IMR-90 (cell line): Measurements from ENCODE around the gene ITGB1BP1. TPM values are rescaled to one million over a fixed set of nuclear protein-coding genes. Genes with fewer than 3 reads are reported as not detected.

Experiments used
- ATAC-seq: fragments of 200-7000 bp; cut with Tn5 transposase; 2 replicates; pipeline ENCODE4 v1.9.1; 2020; ENCODE audit warnings: low read depth, mild to moderate bottlenecking, moderate library complexity
- BruUV-seq: library from RNA; stranded (reverse); fragments of 400-500 nt; replicated peaks from 2 replicates; lab custom pipeline; 2021; lab: Mats Ljungman, UMichigan
- CTCF ChIA-PET: fragments of 300-600 bp; formaldehyde crosslinking; extraction: SDS; loops from one replicate; lab custom pipeline; 2021; ENCODE audit warnings: antibody characterized with exemption; lab: Yijun Ruan, JAX
- POLR2A ChIA-PET: fragments of 300-600 bp; sonication (Branson Sonifier 250); formaldehyde crosslinking; loops from one replicate; lab custom pipeline; 2022; ENCODE audit warnings: antibody characterized with exemption; ENCODE audit not compliant: unreplicated experiment; lab: Charles Lee
- DNase-seq: peaks from one replicate; pipeline ENCODE4 v3.0.0; 2013
- H2AFZ ChIP-seq: replicated peaks from 2 replicates; pipeline ENCODE3; 2013; ENCODE audit warnings: low read length, mild to moderate bottlenecking; ENCODE audit not compliant: poor library complexity
- H2AK5ac ChIP-seq: 2 replicates; pipeline ENCODE4 v1.6.1; 2013; ENCODE audit warnings: low read depth, low read length, inconsistent platforms
- H2AK9ac ChIP-seq: replicated peaks from 2 replicates; pipeline ENCODE3; 2013; ENCODE audit warnings: mild to moderate bottlenecking, low read depth, low read length, moderate library complexity; ENCODE audit not compliant: poor library complexity
- H2BK120ac ChIP-seq: 2 replicates; pipeline ENCODE4 v1.6.1; 2013; ENCODE audit warnings: low read depth, low read length, inconsistent platforms
- H2BK15ac ChIP-seq: 3 replicates; pipeline ENCODE4 v1.6.1; 2013; ENCODE audit warnings: low read depth, low read length, inconsistent platforms
- H2BK20ac ChIP-seq: 2 replicates; pipeline ENCODE4 v1.6.1; 2013; ENCODE audit warnings: low read depth, mild to moderate bottlenecking, inconsistent platforms, low read length, moderate library complexity
- H2BK5ac ChIP-seq: 2 replicates; pipeline ENCODE4 v1.6.1; 2013; ENCODE audit warnings: mild to moderate bottlenecking, low read depth, low read length, inconsistent platforms; ENCODE audit not compliant: poor library complexity, severe bottlenecking
- H3K14ac ChIP-seq: replicated peaks from 2 replicates; pipeline ENCODE4 v1.6.1; 2013; ENCODE audit warnings: low read depth, low read length, inconsistent platforms
- H3K18ac ChIP-seq: 2 replicates; pipeline ENCODE4 v1.6.1; 2013; ENCODE audit warnings: low read depth, low read length, control low read depth
- H3K23ac ChIP-seq: 2 replicates; pipeline ENCODE4 v1.6.1; 2013; ENCODE audit warnings: low read depth, low read length, inconsistent platforms
- H3K27ac ChIP-seq: 2 replicates; pipeline ENCODE4 v1.5.1; 2013; ENCODE audit warnings: mild to moderate bottlenecking, control low read depth, low read length; ENCODE audit not compliant: insufficient read depth
- H3K27me3 ChIP-seq: 2 replicates; pipeline ENCODE4 v1.6.1; 2013; ENCODE audit warnings: low read length; ENCODE audit not compliant: control insufficient read depth, insufficient read depth
- H3K36me3 ChIP-seq: 2 replicates; pipeline ENCODE4 v1.6.1; 2013; ENCODE audit warnings: low read length, mixed read lengths; ENCODE audit not compliant: control insufficient read depth, insufficient read depth
- H3K4ac ChIP-seq: 2 replicates; pipeline ENCODE4 v1.6.1; 2013; ENCODE audit warnings: low read depth, low read length, inconsistent platforms
- H3K4me1 ChIP-seq: 2 replicates; pipeline ENCODE4 v1.6.1; 2013; ENCODE audit warnings: low read length, mixed read lengths; ENCODE audit not compliant: control insufficient read depth, insufficient read depth
- H3K4me2 ChIP-seq: 2 replicates; pipeline ENCODE4 v1.6.1; 2013; ENCODE audit warnings: low read depth, mild to moderate bottlenecking, control low read depth, low read length, moderate library complexity
- H3K4me3 ChIP-seq: 2 replicates; pipeline ENCODE4 v1.5.1; 2013; ENCODE audit warnings: low read depth, mild to moderate bottlenecking, control low read depth, low read length, moderate library complexity; ENCODE audit not compliant: insufficient read depth
- H3K56ac ChIP-seq: 2 replicates; pipeline ENCODE4 v1.6.1; 2013; ENCODE audit warnings: low read length, inconsistent platforms; ENCODE audit not compliant: insufficient read depth; ENCODE audit errors: extremely low read depth
- H3K79me1 ChIP-seq, 2 experiments: 2 replicates each; pipeline ENCODE4 v1.6.1; 2013; ENCODE audit warnings: low read length in 2 of 2, inconsistent platforms in 1 of 2, low read depth in 1 of 2
- H3K9ac ChIP-seq: 2 replicates; pipeline ENCODE4 v1.6.1; 2013; ENCODE audit warnings: low read depth, low read length, control low read depth
- H3K9me1 ChIP-seq: 2 replicates; pipeline ENCODE4 v1.6.1; 2013; ENCODE audit warnings: low read length, inconsistent platforms; ENCODE audit not compliant: insufficient read depth
- H3K9me3 ChIP-seq: 2 replicates; pipeline ENCODE4 v1.6.1; 2013; ENCODE audit warnings: low read length; ENCODE audit not compliant: control insufficient read depth, insufficient read depth
- H4K20me1 ChIP-seq: 2 replicates; pipeline ENCODE4 v1.6.1; 2013; ENCODE audit warnings: low read length, inconsistent platforms; ENCODE audit not compliant: insufficient read depth
- H4K5ac ChIP-seq: 2 replicates; pipeline ENCODE4 v1.6.1; 2013; ENCODE audit warnings: mild to moderate bottlenecking, low read depth, low read length, control low read depth
- H4K8ac ChIP-seq, 2 experiments: 2 replicates each; pipeline ENCODE4 v1.6.1; 2013; ENCODE audit warnings: low read depth in 2 of 2, low read length in 2 of 2, control low read depth in 1 of 2, inconsistent platforms in 1 of 2
- H4K91ac ChIP-seq: 2 replicates; pipeline ENCODE4 v1.6.1; 2013; ENCODE audit warnings: low read depth, low read length, inconsistent platforms; ENCODE audit not compliant: insufficient read depth
- BHLHE40 ChIP-seq: fragments of 150-350 bp; IDR thresholded peaks from 2 replicates; pipeline ENCODE4 v1.6.1; 2016; ENCODE audit warnings: mild to moderate bottlenecking, low read depth, low read length
- CHD1 ChIP-seq: IDR thresholded peaks from 2 replicates; pipeline ENCODE4 v1.6.1; 2012; ENCODE audit warnings: low read depth, low read length, improper control_type of control experiment
- FOS ChIP-seq: fragments of 150-350 bp; IDR thresholded peaks from 2 replicates; pipeline ENCODE4 v1.6.1; 2016; ENCODE audit warnings: low read depth, low read length
- MAZ ChIP-seq: IDR thresholded peaks from 2 replicates; pipeline ENCODE4 v1.6.1; 2012; ENCODE audit warnings: low read depth, mild to moderate bottlenecking, low read length, improper control_type of control experiment, moderate library complexity, borderline replicate concordance
- MXI1 ChIP-seq: IDR thresholded peaks from 2 replicates; pipeline ENCODE4 v1.6.1; 2012; ENCODE audit warnings: low read depth, mild to moderate bottlenecking, low read length, moderate library complexity, borderline replicate concordance
- NFE2L2 ChIP-seq: fragments of 150-350 bp; IDR thresholded peaks from 2 replicates; pipeline ENCODE4 v1.6.1; 2016; ENCODE audit warnings: low read depth, mild to moderate bottlenecking, low read length
- RAD21 ChIP-seq: IDR thresholded peaks from 2 replicates; pipeline ENCODE4 v1.6.1; 2012; ENCODE audit warnings: low read length, improper control_type of control experiment
- RFX5 ChIP-seq: IDR thresholded peaks from 2 replicates; pipeline ENCODE4 v1.8.0; 2012; ENCODE audit warnings: low read depth, mild to moderate bottlenecking, low read length, moderate library complexity
- SMC3 ChIP-seq: fragments of 150-350 bp; IDR thresholded peaks from 2 replicates; pipeline ENCODE4 v1.6.1; 2016; ENCODE audit warnings: low read depth, mild to moderate bottlenecking, antibody characterized with exemption, low read length, moderate library complexity
- WGBS, 2 experiments: methylation state at CpG; one replicate each; pipeline versions ENCODE4 v1.1.5 to v1.1.7; 2013; ENCODE audit warnings: missing lambda C conversion rate in 2 of 2; ENCODE audit not compliant: insufficient read length in 1 of 2; ENCODE audit errors: extremely low coverage in 2 of 2; 5-methylcytosine and 5-hydroxymethylcytosine counted together
- dilution Hi-C: fragments of 300-500 bp; cut with HindIII; formaldehyde crosslinking; loops from one replicate; pipeline ENCODE4 v1.14.3; 2018; ENCODE audit warnings: low sequenced_read_pairs; ENCODE audit not compliant: unreplicated experiment
- in situ Hi-C: fragments of 300-500 bp; cut with MboI; formaldehyde crosslinking; loops from 3 replicates; pipeline ENCODE4 v1.14.3; 2019; ENCODE audit warnings: low sequenced_read_pairs, inconsistent platforms, mixed read lengths
- intact Hi-C: fragments of 100-400 bp; cut with micrococcal nuclease; formaldehyde crosslinking; loops from 2 replicates; pipeline ENCODE4 v1.10.0; 2022
- polyA plus RNA-seq, 3 experiments: library from polyadenylated mRNA; depleted of rRNA; stranded (reverse); fragments of >200 nt; gene quantifications; 2 replicates each; pipeline ENCODE4 v1.2.3, GENCODE V29; 2012; ENCODE audit warnings: low replicate concordance in 1 of 3
- total RNA-seq: library from RNA; depleted of rRNA; stranded (reverse); fragments of >200 nt; gene quantifications from 2 replicates; pipeline ENCODE4 v1.2.3, GENCODE V29; 2012
- TF ChIP-seq, protein P1 (sequence below): fragments of 150-350 bp; IDR thresholded peaks from 2 replicates; pipeline ENCODE4 v1.6.1; 2016; ENCODE audit warnings: low read depth, mild to moderate bottlenecking, low read length, moderate library complexity, borderline replicate concordance
- TF ChIP-seq, protein P2 (sequence below): conservative IDR thresholded peaks from 2 replicates; pipeline ENCODE4 v1.5.1; 2012; ENCODE audit warnings: mild to moderate bottlenecking, low read depth, low read length, improper control_type of control experiment

ITGB1BP1 gene
- total and polyA plus RNA-seq, 2 of the 4 experiments (the other 2 are of a cell fraction), result 48.6 to 88.1 TPM

DNA sequence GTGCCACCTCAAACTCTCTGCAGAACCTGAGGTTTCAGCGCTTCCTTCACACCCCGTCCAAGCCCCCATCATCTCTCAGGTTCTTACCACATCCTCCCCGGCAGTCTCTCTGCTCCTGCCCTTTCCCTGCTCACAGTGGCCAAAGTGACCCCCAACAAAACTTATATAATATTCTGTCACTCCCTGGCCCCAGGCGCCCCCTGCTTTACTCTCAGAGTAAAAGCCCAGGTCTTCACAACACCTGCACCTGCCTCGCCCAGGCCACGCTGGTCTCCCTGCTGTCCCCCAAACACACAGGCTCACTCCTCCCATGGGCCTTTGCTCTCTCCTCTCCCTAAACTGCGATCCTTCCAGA, 6.4 kb downstream of the ITGB1BP1 start:
- Histone ChIP-seq H3K27ac (no peak overlapping the region), H2AK5ac (no peak overlapping the region), H2BK5ac (no peak overlapping the region), H4K5ac (no peak overlapping the region), H4K91ac (no peak overlapping the region), H2AFZ (no peak overlapping the region), H2BK120ac (no peak overlapping the region), H4K8ac (no peak overlapping the region), H2BK15ac (no peak overlapping the region), H3K56ac (no peak overlapping the region), H3K18ac (no peak overlapping the region), H3K4me1 (peaks cover 7% of the 10 kb centered on the region), H2AK9ac (no peak overlapping the region), H4K20me1 (peaks cover 21% of the 10 kb centered on the region; the same call in 1 of the 2 replicates), H2BK20ac (no peak overlapping the region), H3K9me1 (peaks cover 5% of the 10 kb centered on the region), H3K4me2 (no peak overlapping the region), H3K79me1 (peaks cover 22 to 85% of the 10 kb centered on the region in 2 experiments), H3K14ac (no peak overlapping the region), H3K9me3 (no peaks in the 10 kb centered on the region), H3K36me3 (peaks cover 14% of the 10 kb centered on the region), H3K4ac (no peak overlapping the region), H3K23ac (no peak overlapping the region), H3K4me3 (no peak overlapping the region), H3K27me3 (no peaks in the 10 kb centered on the region), H3K9ac (no peak overlapping the region)
- BruUV-seq, result no TSS peak
- TF ChIP-seq FOS, result no peak
- TF ChIP-seq MXI1, result no peak
- no peak for TF ChIP-seq RFX5
- no peak for TF ChIP-seq NFE2L2
- TF ChIP-seq, protein P1, sequence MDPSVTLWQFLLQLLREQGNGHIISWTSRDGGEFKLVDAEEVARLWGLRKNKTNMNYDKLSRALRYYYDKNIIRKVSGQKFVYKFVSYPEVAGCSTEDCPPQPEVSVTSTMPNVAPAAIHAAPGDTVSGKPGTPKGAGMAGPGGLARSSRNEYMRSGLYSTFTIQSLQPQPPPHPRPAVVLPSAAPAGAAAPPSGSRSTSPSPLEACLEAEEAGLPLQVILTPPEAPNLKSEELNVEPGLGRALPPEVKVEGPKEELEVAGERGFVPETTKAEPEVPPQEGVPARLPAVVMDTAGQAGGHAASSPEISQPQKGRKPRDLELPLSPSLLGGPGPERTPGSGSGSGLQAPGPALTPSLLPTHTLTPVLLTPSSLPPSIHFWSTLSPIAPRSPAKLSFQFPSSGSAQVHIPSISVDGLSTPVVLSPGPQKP, result no peak
- TF ChIP-seq CHD1, result no peak
- no peak for TF ChIP-seq BHLHE40
- no peak for TF ChIP-seq RAD21
- TF ChIP-seq, protein P2, sequence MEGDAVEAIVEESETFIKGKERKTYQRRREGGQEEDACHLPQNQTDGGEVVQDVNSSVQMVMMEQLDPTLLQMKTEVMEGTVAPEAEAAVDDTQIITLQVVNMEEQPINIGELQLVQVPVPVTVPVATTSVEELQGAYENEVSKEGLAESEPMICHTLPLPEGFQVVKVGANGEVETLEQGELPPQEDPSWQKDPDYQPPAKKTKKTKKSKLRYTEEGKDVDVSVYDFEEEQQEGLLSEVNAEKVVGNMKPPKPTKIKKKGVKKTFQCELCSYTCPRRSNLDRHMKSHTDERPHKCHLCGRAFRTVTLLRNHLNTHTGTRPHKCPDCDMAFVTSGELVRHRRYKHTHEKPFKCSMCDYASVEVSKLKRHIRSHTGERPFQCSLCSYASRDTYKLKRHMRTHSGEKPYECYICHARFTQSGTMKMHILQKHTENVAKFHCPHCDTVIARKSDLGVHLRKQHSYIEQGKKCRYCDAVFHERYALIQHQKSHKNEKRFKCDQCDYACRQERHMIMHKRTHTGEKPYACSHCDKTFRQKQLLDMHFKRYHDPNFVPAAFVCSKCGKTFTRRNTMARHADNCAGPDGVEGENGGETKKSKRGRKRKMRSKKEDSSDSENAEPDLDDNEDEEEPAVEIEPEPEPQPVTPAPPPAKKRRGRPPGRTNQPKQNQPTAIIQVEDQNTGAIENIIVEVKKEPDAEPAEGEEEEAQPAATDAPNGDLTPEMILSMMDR, result no peak
- no peak for TF ChIP-seq MAZ
- no peak for TF ChIP-seq SMC3
- CTCF ChIA-PET, result no interaction called here
- 93% methylated on average over 3 of the region's 7 CpGs; no CpG with 5 or more reads in 1 of the 2 experiments for WGBS, 2 experiments
- intact Hi-C loops, result no loop called here
- no peak for DNase-seq
- dilution Hi-C loops, result no loop called here
- in situ Hi-C loops, result no loop called here
- ATAC-seq, result no peak
- POLR2A ChIA-PET, result no interaction called here
